ENCODE data around the gene ZNF750.

Gene ZNF750

GRCh38 chr17:82839617-82840292 is at the start of gene ZNF750:
ZNF750 (minus strand) TSS chr17:82840022; CDS start chr17:82832454, 7,568 bp downstream.
- no peak for DNase-seq

- DNase-seq = no peak
Measured at GRCh38 chr17:82888583-82889495, 49.0 kb upstream of the ZNF750 start.

DNA sequence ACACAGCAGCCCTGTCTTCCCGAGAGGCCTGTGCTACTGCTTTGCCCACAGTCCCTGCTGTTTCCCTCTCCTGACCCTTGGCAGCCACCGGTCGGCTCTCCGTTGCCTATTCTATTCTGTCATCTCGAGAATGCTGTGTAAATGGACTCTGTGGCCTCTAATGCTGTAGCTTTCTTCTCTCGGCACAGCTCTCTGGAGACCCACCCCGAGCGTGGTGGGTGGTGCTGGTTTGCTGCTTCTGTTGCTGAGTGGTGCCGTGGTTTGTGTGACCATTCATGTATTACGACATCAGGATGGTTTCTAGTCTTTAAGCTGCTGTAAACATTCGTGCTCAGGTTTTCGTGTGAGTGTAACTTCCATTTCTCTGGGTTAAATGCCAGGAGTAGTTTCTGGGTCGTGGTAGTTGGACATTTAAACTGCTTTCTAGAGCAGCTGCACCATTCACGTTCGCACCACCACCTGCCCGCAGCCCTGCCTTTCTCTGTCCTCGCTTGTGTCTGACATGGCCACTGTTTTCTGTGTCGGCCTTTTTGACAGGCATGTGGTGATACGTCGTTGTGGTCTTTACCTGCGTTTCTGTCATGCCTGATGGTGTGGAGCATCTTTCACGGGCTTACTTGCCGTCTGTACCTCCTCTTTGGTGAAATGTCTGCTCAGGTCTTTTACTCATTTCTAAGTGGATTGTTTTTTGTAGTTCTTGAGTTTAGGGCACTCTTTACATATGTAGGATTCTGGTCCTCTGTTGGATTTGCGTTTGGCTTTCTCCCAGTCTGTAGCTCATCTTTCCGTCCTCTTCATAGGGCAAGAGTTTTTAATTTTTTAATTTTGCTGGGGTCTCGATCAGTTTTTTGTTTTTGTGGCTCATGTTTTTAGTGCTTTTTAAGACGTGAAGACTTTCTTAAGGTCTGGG is 47.7 kb upstream of the ZNF750 start:
- no peak for DNase-seq

DNA sequence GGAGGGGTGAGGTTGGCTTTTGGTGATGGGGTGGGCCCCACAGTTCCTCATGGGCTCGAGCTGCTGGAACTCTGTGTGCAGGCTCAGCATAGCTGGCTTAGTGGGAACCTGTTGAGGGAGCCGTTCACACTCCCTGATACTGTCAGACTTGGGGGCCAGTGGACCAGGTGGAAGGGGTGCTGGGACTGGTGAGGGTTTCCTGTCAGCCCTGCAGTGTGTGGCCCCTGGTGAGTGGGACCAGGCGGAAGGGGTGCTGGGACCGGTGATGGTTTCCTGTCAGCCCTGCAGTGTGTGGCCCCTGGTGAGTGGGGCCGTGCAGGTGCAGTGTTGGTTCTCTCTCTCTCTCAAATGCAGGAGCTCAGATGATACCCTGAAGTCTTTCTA is 45.1 kb upstream of the ZNF750 start:
- peak; percentile 42 for DNase-seq

DNA sequence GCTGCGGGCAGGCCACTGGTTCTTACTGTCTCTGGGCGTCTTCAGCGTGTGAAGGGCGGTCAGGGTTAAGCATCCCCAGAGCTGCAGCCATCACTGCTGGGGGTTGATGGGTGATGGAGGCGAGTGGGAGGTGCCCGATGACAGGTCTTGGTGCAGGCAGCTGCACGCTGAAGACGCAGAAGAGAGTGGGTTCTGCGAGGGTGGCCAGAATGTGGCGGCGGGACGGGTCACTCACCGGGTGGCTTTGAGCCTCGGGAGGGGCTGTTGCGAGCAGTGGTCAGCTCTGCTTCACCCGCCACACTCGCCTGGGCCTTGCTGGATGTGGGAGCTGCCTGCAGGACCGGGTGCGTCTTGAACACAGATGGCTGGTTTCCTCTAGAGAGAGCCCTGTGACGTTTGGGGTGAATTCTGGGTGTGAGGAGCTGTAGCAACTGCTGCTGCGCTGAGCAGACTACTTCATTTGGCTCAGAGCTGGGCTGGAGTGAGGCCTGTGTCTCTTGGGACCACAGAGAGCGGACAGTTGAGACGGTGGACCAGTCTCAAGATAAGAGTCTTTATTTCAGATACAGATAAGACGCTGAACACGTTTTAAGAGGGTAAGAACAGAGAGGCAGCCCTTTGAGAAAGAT is 44.6 kb upstream of the ZNF750 start:
- no peak for DNase-seq

GRCh38 chr17:82883419-82884031 is 43.7 kb upstream of the ZNF750 start:
- DNase-seq = no peak

DNA sequence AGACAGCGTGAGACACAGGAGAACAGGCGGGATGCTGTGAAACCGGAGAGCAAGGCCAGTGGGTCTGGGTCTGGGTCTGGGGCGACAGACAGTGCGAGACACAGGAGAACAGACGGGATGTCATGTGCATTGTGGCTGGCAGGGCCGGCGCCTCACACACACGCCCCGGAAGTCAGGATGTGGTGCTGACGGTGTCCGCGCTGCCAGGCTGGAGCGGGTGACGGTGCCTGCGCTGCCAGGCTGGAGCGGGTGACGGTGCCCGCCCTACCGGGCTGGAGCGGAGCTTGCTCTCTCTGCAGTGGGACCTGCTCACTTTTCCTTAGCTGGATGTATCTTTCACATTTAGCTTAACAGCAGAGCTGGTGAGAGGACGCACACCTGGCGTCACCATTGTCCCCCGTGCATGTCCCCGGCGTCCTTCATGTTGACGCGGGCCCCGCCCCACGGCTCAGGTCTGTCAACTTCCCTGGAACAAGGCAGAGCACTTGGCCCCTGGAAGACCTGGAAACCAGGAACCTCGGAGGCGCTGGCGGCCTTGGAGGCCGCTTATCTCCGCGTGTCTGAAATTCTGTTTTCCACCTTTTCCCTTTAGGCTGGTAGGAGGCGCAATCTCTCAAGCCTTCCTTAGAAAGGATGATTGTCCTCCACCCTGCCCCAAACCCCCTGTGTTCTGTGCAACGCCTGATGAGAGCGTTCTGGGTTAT is 43.0 kb upstream of the ZNF750 start:
- DNase-seq = peak; percentile 77

DNA sequence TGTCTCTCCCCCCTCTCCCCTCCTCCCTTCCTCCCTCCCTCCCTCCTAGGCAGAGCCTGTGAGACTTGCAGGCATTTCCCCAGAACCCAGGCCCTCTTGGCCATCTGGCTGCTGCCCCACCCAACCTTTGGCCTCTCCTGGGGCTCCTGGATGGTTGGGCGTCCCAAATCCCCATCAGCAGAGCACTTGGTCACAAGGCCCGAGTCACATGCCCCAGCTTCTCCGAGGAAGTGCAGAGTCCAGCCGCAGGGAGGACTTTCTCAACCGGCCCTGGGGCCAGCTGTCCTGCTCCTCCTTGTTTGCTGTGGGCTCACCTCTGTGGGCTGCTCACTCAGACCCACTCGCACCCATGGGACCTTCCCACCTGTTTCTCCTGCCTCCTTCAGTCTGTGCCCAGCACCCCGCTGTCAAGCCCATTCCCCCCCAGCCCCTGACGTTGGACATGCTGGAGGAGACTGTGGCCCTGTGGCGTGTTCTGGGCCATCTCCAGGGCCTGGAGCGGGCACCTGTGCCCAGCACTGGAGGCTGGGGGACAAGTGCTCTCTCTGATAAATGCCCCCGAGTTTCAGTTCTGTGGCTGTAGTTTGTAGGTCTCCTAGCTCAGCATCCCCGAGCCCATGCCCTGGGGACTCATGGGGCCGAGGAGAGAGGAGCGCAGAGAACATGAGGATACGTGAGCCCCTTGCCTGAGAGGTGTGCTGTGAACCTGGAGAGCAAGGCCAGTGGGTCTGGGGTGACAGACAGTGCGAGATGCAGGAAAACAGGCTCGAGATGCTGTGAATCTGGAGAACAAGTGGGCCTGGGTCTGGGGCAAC is 42.3 kb upstream of the ZNF750 start:
- DNase-seq = no peak

DNA sequence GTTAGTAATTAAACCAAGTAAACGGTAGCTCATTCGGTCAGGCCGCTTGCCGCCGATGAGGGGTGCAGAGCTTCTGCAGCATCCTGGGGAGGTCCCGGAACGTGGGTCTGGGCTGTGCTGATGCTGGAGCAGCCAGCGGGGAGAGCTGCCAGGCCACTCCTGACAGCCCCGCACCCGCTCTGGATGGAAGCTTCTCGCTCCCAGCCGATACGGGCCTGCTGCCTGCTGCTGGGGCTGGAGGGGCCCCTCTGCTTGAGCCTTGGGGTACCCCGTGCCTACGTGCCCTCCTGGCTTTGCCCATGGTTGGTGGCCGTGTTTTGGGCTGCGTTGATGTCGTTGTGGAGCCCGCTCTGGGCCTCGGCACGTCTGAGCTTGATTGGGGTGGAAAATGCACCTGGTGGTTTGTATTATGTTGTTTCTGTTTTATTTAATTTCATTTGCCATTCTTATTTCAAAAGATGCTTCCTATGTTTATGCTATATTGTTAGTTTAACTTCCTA is 41.6 kb upstream of the ZNF750 start:
- no peak for DNase-seq

DNA sequence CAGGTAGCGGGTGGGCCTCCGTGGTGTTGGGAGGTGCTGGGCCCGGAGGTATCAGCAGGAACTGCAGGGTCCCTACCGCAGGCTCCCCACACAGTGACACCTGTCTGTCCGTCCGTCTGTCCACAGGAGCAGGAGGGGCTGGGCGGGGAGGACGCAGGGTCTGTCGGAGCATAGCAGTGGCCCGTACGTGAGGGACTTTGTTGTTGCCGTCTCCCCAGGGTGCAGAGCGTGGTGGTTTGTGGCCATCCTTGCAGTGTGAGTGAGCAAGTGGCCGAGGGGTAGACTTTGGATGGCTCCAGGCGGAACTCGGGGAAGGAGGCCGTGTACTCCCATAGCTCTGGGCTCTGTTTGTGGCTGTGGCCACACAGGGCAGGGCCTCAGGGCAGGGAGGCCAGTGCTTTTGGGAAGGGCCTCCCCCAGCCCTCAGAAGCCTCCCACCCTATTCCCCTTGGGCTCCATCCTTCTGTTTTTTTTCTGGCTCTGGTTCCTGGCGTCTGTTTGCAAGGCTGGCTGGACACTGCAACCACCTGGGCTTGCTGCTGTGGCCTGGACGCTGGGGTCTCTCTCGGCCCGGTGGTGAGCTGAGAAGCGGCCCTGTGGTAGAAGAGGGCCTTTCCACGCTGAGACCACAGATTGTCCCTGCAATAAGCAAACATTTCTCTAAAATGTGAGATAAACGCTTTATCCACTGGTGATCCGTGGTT is 41.0 kb upstream of the ZNF750 start:
- no peak for DNase-seq

GRCh38 chr17:82879241-82879640 is 39.4 kb upstream of the ZNF750 start:
- DNase-seq = no peak

DNA sequence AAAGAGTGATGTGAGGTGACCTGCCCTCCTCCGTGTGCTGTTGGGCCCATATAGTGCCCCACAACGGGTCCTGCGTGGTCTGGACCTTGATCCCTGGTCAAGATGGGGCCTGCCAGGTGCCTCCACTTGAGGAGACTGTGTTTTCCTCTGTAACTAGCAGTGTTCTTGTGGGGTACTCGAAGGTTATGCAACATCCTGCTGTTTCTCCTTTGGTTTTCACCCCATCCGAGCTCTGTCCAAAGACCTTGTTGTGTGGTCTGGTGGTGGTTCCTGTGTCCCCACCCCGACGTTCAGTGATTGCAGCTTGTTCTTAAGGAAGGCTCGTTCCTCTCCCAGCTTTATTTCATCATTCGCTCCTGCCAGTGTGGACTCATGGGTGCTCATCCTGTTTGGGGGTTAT is 38.7 kb upstream of the ZNF750 start:
- no peak for DNase-seq

DNA sequence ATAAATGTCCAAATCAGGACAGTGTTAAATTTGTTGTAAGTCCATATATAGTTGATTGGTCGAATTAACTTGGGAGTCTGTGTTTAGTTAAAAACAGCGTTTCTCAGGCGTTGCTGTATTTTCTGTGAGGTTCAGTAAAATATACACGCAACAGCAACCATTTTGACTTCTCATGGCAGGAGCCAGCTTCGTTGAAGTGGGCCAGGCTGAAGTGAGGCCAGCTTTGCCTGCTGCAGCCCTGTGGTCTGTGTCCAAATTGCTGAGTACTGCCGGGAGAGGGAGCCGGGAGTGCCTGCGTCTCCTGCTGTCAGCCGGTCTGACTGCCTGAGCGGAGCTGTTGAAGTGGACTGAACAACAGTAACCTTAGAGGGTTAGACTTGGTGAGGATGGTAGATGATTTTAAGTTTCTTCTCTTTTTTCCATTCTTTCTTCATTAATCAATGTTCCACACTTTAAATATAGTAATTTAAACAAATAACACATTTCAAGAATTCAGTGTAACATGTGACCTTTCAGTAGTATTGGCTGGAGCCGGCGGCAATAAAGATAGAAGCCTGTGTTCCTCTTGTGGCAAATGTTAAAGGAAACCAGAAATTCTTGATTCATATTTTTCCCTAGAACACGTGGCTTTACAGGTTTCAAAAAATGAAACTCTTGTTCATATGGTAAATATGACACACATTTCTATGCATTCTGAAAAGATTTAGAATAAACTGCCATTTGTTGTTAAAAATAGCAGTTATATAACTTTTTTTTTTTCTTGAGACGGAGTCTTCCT is 37.0 kb upstream of the ZNF750 start:
- no peak for DNase-seq

DNA sequence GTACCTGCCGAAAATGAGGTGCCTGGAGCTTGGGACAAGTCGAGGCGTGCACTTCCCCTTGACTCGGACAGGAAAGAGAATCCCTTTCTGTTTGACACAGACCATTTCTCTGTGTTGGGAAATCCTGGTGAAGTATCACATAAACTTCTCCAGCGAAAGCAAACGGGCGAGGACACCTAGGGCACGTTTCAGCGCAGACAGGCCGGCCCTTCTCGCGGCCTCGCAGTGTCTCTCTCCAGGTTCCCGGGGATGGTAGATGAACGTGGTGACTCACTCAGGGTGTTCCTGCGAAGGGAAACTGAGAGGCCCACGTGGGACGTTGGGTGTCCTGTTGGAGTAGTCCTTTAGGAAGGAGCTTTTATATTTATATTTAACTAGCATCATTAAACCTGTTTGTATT is 36.3 kb upstream of the ZNF750 start:
- DNase-seq = no peak

DNA sequence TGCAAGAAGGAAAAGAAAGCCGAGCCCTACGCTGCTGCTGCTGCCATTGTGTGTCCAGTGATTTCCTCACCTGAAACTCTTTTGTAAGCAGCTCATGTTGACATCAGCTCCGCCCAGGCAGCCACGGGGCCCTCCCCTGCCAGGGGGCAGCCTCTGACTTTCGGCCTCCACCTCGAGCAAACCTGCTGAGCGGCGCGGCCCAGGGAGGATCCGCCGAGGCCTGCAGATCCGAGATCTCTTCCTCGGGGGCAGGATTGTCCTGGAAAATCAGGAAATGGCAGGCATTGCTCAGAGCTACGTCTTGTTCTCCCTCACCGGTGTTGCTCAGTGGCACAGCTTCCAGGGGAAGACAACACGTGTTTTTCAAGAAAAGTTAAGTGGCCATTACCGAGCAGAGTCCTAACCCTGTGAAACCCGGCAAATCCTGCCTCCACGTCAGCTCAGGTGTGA is 35.6 kb upstream of the ZNF750 start:
- DNase-seq = no peak

DNA sequence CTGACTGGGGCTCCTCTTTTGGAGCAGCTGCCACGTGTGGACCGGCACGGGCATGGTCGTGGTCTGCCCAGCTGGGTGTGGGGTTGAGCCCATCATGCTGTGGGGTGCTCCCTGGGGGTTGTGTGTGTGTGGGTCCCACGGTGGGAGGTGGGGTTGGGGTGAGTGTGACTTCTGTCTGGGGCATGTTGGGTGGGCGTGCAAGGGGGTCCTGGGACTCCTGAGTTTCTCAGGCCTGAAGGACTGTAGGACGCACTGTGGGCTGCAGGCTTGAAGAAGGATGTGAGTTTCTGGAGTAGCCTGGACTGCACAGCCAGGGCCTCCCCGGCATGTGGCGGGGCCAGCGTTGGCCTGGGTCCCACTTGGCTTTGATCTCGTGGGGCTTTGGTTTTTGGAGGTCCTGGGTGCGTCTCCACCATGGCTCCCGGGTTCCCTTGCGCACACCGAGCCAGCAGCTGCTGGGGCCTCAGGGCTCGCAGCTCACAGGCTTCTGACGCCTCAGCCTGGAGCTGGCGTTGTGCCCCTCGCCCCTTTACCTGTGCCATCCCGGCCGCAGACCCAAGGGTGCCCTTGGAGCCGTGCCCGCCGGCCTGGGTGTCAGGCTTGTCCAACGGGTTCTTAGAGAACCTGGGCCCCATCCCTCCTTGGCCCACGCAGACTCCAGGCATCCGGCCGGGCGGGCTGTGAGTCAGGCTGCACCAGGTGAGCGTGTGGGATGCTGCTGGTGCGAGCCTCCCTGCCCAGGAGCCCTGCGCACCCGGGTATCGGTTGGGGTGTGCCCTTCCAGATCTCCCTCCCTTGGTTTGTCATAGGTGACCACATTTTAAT is 34.4 kb upstream of the ZNF750 start:
- DNase-seq = no peak

- no peak for DNase-seq
Measured at GRCh38 chr17:82873521-82873920, 33.7 kb upstream of the ZNF750 start.
